ENCODE results near the gene ATP2B1.

Gene ATP2B1

GRCh38 chr12:89650239-89650638 is 58.4 kb downstream of the ATP2B1 start:
- no peak for DNase-seq

DNA sequence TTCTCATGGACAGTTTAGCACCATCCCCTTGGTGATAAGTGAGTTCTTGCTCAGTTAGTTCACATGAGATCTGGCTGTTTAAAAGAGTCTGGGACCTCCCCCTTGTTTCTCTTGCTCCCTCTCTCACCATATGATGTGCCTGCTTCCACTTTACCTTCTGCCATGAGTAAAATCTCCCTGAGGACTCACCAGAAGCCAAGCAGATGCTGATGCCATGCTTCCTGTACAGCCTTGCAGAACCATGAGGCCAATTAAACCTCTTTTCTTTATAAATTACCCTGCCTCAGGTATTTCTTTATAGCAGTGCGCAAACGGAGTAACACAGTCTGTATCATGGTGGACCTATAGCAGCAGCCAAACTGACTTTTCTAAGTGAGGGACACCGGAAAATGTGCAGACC is 58.8 kb downstream of the ATP2B1 start:
- no peak for DNase-seq

- no peak for DNase-seq
Measured at GRCh38 chr12:89649139-89649538, 59.5 kb downstream of the ATP2B1 start.

DNA sequence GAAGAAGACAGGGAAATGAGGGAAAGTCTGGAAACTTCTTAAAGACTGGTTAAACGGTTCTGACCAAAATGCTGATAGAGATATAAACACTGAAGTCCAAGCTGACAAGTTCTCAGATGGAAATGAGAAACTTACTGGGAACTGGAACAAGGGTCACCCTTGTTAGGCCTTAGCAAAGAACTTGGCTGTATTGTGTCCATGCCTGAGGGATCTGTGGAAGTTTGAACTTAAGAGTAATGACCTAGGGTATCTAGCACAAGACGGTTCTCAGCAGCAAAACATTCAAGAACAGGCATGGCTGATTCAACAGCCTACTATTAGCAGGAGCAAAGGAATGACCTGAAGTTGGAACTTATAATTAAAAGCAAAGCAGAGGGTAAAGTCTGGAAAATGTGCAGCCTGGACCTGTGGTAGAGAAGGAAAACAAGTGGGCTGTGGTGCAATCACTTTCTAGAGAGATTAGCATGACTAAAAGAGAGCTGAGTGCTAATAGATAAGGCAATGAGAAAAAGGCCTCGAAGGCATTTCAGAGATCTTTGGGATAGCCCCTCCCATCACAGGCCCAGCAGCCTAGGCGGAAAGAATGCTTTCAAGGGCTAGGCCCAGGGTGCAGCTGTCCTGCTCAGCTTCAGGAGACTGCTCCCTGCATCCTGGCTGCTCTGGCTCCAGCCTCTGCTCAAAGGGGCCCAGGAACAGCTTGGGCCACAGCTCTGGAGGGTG is 60.3 kb downstream of the ATP2B1 start:
- no peak for DNase-seq

DNA sequence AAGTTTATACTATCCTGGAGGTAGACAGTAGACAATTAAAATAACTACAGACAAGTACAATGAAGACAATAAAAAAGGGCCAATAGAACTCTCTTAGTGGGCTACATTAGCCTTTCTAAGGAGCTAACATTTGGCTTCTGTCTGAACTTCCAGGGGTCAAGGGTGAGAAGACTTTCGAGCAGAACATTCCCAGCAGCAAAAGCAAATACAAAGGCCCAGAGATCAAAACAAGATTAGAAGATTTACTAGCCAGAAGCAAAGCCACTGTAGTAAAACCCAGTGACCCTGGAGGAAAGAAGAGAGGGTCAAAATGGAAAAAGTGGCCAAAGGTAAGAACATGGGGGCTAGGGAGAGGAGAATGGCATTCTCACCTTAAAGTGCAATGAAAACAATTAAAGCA is 63.2 kb downstream of the ATP2B1 start:
- DNase-seq = no peak

- no peak for DNase-seq
Measured at GRCh38 chr12:89642959-89643358, 65.7 kb downstream of the ATP2B1 start.

GRCh38 chr12:89636776-89637160 is 71.9 kb downstream of the ATP2B1 start:
- no peak for DNase-seq

DNA sequence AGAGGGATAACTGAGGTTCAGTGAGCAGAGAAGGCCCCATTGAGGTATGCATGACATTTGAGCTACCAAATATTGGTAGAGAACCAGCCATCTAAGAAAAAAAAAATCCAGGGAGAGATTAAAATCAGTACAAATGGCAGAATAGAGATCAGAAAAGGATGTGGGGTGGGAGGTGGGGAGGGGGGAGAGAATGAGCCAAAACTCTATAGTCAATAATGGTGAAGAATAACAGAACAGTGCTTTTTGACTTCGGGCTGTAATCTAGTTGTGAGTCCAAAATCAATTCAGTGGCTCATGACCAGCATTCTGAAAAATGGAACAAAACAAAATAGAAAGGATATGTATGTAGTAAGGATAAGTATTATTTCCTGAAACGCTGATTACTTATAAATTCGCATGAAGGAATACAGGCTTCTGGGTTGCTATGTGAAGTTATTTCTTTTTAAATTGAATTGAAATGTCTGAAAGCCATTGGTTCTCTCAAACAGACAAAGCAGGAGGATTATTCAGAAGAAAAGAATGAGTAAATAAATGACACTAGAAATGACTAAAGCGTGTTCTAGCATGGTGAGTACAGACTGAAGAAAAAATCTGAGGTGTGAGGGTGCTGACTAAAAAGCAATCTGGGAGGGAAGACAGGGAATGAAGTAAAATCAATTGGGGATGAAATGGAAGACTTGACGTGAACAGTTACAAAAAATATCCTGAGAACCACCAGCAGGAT is 72.4 kb downstream of the ATP2B1 start:
- no peak for DNase-seq

DNA sequence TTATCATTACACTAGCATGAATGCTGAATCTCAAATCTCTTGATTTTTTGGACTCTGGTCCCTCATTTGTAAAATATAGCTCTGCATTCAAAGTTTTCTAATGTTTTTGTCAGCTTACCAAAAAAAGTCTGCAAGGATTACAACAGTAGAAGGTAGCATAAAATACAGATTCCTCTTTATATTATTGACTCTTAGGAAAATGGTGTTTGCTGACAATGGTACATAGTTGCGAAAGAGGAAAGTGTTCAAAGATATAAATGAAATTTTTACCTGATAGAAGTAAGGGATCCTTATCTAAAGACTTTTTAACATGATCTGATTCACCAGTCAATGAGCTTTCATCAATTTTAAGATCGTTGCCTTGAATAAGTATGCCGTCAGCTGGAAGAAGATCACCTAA is 74.1 kb downstream of the ATP2B1 start:
- no peak for DNase-seq

DNA sequence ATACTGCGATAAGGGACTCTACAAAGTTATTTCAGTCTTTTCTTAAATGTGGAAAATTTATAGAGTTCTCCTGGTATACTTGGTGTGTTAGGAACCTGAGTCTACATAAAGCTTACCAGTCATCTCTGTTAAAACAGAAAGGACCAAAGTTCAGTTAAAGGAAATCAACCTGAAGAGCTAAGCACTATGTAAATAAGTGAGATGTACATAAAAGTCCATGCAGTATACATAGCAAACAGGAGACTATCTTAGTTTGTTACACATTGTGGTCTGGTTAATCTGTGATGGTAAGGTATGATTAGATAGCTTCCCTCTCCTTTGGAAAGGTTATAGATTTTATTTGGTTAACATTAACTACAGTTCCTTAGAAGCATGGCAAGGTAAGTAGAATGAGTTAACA is 75.9 kb downstream of the ATP2B1 start:
- DNase-seq = no peak

DNA sequence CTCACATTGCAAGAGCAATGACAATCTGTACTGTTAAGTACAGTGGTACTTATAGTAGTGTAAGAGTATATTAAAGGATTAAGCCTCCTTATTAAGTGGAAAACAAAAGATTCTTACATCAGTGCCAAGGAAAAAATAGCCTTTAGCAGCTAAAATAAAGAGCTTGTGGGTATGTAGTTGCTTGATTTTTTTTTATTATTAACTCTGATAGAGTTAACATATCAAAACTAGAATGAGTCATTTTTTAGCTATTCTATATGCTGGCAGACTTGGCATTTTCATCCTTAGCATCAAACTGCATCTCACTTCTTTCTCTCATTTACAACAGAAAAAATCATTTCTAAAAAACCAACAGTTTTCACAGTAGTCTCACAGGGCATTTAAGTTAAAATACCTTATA is 86.5 kb downstream of the ATP2B1 start:
- no peak for DNase-seq

DNA sequence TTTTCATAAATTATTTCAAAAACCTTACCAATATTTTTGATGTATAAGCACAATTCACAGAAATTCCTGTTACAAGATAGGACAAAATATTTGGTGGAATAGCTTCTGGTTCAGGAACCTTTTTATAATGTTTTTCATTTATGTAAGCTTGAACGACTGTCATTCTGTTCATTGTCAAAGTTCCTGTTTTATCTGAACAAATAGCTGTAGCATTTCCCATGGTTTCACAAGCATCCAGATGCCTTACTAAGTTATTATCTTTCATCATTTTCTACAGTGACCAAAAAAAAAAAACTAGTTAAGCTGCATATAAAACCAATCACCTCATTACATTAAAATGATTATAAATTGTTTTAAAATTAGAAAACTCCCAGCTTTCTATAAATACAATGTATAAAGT is 87.1 kb downstream of the ATP2B1 start:
- no peak for DNase-seq

- no peak for DNase-seq
Measured at GRCh38 chr12:89619764-89620163, 88.9 kb downstream of the ATP2B1 start.

DNA sequence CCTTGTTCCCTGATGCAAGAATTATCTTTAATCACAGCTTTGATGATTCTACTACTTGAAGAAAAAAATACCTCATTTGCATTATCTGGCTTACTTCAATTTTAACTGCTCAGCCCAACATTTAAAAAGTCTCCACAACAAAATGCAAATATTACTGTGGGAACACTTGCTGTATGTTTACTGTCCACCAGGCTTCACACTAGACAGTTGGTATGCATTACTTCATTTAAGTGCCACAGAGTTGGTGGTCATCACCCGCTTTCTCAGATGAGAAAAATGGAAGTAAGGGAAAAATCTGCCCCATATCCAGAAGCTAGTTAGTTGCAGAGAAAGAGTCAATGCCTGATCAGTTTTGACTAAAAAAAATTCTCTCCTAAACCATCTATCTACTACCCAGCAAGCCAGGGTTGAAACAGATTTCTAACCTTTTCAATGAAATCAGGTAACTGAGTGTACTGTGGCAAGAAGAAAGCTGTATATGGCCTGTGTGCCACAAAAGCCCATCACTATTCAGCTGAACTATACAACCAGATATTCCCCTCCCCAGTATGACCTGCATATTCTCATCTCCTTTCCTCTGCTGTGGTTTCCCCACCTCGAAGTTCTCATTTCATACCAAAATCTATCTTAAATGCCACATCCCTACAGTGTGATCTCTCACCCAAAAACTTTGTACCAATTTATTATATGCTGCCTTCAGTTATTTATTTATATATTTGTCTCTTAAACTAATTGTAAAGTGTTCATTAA is 90.3 kb downstream of the ATP2B1 start:
- DNase-seq = no peak

GRCh38 chr12:89610366-89610765 is 98.3 kb downstream of the ATP2B1 start:
- no peak for DNase-seq

DNA sequence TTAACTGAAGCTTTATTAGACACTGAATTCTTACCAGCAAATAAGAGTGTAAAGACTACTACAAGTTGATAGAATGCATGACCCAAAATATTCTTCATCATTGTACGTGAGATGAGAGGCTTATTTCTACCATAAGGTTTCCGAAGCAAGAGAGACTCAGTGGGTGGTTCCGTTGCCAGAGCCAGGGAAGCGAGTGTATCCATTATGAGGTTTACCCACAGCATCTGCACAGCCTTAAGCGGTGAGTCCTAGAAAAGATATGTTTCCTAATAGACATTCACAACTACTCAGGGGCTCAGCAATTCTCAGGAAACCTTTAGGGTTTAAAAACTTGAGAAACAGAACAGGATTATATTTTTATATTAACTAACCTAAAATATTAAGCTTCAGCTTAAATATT is 105.0 kb downstream of the ATP2B1 start:
- DNase-seq = no peak

- no peak for DNase-seq
Measured at GRCh38 chr12:89597770-89598169, 110.9 kb downstream of the ATP2B1 start.

GRCh38 chr12:89597210-89597609 is 111.4 kb downstream of the ATP2B1 start:
- DNase-seq = no peak

DNA sequence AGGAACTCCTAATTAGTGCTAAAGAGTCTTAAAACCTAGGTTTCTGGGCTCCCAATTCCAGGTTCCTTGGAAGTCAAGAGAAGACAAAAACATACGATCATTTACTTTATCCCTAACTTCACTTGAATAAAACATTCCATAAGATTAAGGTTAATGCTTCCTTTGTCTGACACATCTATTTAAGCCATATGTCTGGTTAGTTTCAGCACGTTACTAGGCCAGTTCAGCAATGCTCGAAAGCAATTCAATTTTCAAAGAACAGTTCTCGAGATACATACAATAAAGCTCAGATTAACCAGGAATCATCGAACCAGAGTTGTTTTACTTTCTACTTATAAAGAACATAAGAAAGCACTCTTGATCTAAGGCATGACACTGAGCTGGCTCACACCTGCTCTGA is 114.8 kb downstream of the ATP2B1 start:
- no peak for DNase-seq

GRCh38 chr12:89593233-89593632 is 115.4 kb downstream of the ATP2B1 start:
- DNase-seq = no peak

GRCh38 chr12:89589753-89590152 is 118.9 kb downstream of the ATP2B1 start:
- no peak for DNase-seq

DNA sequence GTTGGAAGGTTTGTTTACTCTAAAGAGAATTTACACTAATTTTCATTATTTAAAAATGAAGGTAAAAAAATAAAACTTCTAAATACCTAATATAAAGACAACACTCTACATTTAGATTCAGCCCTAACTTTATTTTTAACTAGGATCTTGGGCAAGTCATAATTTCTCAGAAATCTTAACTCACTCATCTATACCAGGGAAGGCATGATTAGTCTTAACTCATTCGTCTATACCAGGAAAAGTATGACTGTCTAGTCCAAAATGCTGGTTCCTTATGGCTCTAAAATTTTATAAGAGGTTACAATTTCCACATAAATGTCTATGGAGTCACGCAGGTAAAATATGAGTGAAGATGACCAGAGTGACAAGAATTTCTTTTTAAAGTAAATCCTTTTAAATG is 130.1 kb downstream of the ATP2B1 start:
- no peak for DNase-seq

- DNase-seq = no peak
Measured at GRCh38 chr12:89576572-89577220, 131.9 kb downstream of the ATP2B1 start.

DNA sequence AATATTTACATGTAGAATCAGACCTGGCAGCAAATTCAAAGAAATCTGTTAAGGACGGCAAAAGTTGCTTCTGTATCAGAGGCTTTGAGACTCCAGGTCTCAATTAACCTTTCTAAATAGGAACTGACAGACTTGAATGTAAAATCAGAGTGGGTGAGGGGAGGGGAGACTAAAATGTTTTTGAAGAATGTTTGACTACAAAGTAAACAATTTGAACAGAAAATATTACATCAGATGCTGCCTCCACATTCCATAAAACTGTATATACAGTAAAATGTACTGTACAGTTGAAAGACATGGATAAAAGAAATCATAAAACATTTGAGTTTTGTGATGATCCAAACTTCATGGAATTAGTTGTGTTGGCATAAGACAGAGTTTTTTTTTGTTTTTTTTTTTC is 133.3 kb downstream of the ATP2B1 start:
- no peak for DNase-seq

Data from NCI-H1092 treated with DMSO at 0.1 percent for 48 hours (cell line).